HAP-1 (cell line): ENCODE measurements around the gene ADAMTS13.

ENCODE experiments used
- DNase-seq, 2 experiments: peaks; one replicate each; pipeline ENCODE4 v3.0.0-alpha.2; 2016 to 2020; ENCODE audit warnings: low spot score in 2 of 2
- H3K27me3 ChIP-seq: fragments of 250-450 bp; sonication (Bioruptor Pico); 2 replicates; pipeline ENCODE4 v1.5.1; 2020; ENCODE audit warnings: low read depth, mild to moderate bottlenecking, moderate library complexity
- H3K36me3 ChIP-seq: fragments of 250-450 bp; sonication (Bioruptor Pico); replicated peaks from 2 replicates; pipeline ENCODE4 v1.5.1; 2020; ENCODE audit warnings: mild to moderate bottlenecking
- H3K4me1 ChIP-seq: fragments of 250-450 bp; sonication (Bioruptor Pico); 2 replicates; pipeline ENCODE4 v1.5.1; 2020; ENCODE audit warnings: mild to moderate bottlenecking
- H3K4me3 ChIP-seq: fragments of 250-450 bp; sonication (Bioruptor Pico); 2 replicates; pipeline ENCODE4 v1.5.1; 2020; ENCODE audit warnings: mild to moderate bottlenecking, moderate library complexity
- H3K9me3 ChIP-seq: fragments of 250-450 bp; sonication (Bioruptor Pico); 2 replicates; pipeline ENCODE4 v1.5.1; 2020; ENCODE audit warnings: mild to moderate bottlenecking, moderate library complexity
- in situ Hi-C: fragments of 300-500 bp; cut with MboI; formaldehyde crosslinking; loops from 3 replicates; pipeline ENCODE4 v1.14.3; 2020; ENCODE audit warnings: low sequenced_read_pairs, inconsistent platforms, mixed read lengths

The ADAMTS13 gene

GRCh38 chr9:133468777-133469421 is 46.7 kb downstream of the ADAMTS13 start:
- Histone ChIP-seq H3K9me3 (no peaks in the 10 kb centered on the region), H3K27me3 (no peaks in the 10 kb centered on the region), H3K4me1 (no peaks in the 10 kb centered on the region), H3K4me3 (no peak overlapping the region), H3K36me3 (no peaks in the 10 kb centered on the region)
- DNase-seq, result no peak
- in situ Hi-C loops, result no loop called here

- in situ Hi-C loops, result no loop called here
- Histone ChIP-seq H3K4me1 (no peaks in the 10 kb centered on the region), H3K36me3 (no peaks in the 10 kb centered on the region), H3K4me3 (no peak overlapping the region), H3K27me3 (no peaks in the 10 kb centered on the region), H3K9me3 (no peaks in the 10 kb centered on the region)
- DNase-seq, result no peak
These were observed 48.3 kb downstream of the ADAMTS13 start for GRCh38 chr9:133470427-133470924.

GRCh38 chr9:133470988-133471387 is 48.8 kb downstream of the ADAMTS13 start:
- in situ Hi-C loops, result no loop called here
- no peaks in the 10 kb centered on the region for H3K36me3 ChIP-seq

GRCh38 chr9:133471551-133472276 is 49.5 kb downstream of the ADAMTS13 start:
- in situ Hi-C loops, result no loop called here

More at GRCh38 chr9:133470988-133471387, 48.8 kb downstream of the ADAMTS13 start:
- no peaks in the 10 kb centered on the region for H3K27me3 ChIP-seq
- DNase-seq, result no peak
- no peaks in the 10 kb centered on the region for H3K4me1 ChIP-seq
- no peak overlapping the region for H3K4me3 ChIP-seq
- H3K9me3 ChIP-seq, result no peaks in the 10 kb centered on the region

GRCh38 chr9:133472277-133472645 is 50.1 kb downstream of the ADAMTS13 start:
- Histone ChIP-seq H3K4me3 (no peak overlapping the region), H3K9me3 (no peaks in the 10 kb centered on the region), H3K27me3 (no peaks in the 10 kb centered on the region), H3K4me1 (no peaks in the 10 kb centered on the region), H3K36me3 (no peaks in the 10 kb centered on the region)
- in situ Hi-C loops, result no loop called here
- DNase-seq, result no peak

More at GRCh38 chr9:133471551-133472276, 49.5 kb downstream of the ADAMTS13 start:
- no peak for DNase-seq
- no peaks in the 10 kb centered on the region for H3K27me3 ChIP-seq
- H3K9me3 ChIP-seq, result no peaks in the 10 kb centered on the region
- H3K36me3 ChIP-seq, result no peaks in the 10 kb centered on the region
- H3K4me1 ChIP-seq, result no peaks in the 10 kb centered on the region
- H3K4me3 ChIP-seq, result no peak overlapping the region

GRCh38 chr9:133472753-133473378 is 50.7 kb downstream of the ADAMTS13 start:
- no peak for DNase-seq
- Histone ChIP-seq H3K4me3 (no peak overlapping the region), H3K27me3 (no peaks in the 10 kb centered on the region), H3K4me1 (peaks cover under 1% of the 10 kb centered on the region), H3K9me3 (no peaks in the 10 kb centered on the region), H3K36me3 (no peaks in the 10 kb centered on the region)
- in situ Hi-C loops, result no loop called here

GRCh38 chr9:133473743-133474142 is 51.6 kb downstream of the ADAMTS13 start:
- H3K9me3 ChIP-seq, result no peaks in the 10 kb centered on the region
- no peak overlapping the region for H3K4me3 ChIP-seq
- H3K36me3 ChIP-seq, result no peaks in the 10 kb centered on the region
- in situ Hi-C loops, result no loop called here
- H3K27me3 ChIP-seq, result no peaks in the 10 kb centered on the region
- no peak for DNase-seq
- peaks cover 7% of the 10 kb centered on the region for H3K4me1 ChIP-seq

GRCh38 chr9:133474215-133474614 is 52.0 kb downstream of the ADAMTS13 start:
- no peaks in the 10 kb centered on the region for H3K27me3 ChIP-seq
- H3K36me3 ChIP-seq, result no peaks in the 10 kb centered on the region
- no peak overlapping the region for H3K4me3 ChIP-seq
- no peaks in the 10 kb centered on the region for H3K9me3 ChIP-seq
- DNase-seq, result no peak
- in situ Hi-C loops, result no loop called here
- H3K4me1 ChIP-seq, result peaks cover 7% of the 10 kb centered on the region

GRCh38 chr9:133474853-133475252 is 52.7 kb downstream of the ADAMTS13 start:
- peaks cover 13% of the 10 kb centered on the region for H3K4me1 ChIP-seq
- H3K27me3 ChIP-seq, result no peaks in the 10 kb centered on the region
- in situ Hi-C loops, result loop anchor here (25.0 kb wide), 1 partner anchor 438 kb away; the partner anchor contains the start of gene GTF3C5
- no peak for DNase-seq
- H3K9me3 ChIP-seq, result no peaks in the 10 kb centered on the region
- H3K4me3 ChIP-seq, result no peak overlapping the region
- no peaks in the 10 kb centered on the region for H3K36me3 ChIP-seq

- H3K36me3 ChIP-seq, result no peaks in the 10 kb centered on the region
- peaks cover 14% of the 10 kb centered on the region for H3K4me1 ChIP-seq
- no peaks in the 10 kb centered on the region for H3K27me3 ChIP-seq
- no peak overlapping the region for H3K4me3 ChIP-seq
- H3K9me3 ChIP-seq, result no peaks in the 10 kb centered on the region
- in situ Hi-C loops, result loop anchor here (25.0 kb wide), 1 partner anchor 438 kb away; the partner anchor contains the start of gene GTF3C5
- no peak for DNase-seq
These were observed 53.3 kb downstream of the ADAMTS13 start for GRCh38 chr9:133475292-133476012.

GRCh38 chr9:133476036-133476931 is 54.1 kb downstream of the ADAMTS13 start:
- no peaks in the 10 kb centered on the region for H3K36me3 ChIP-seq

GRCh38 chr9:133476941-133477340 is 54.8 kb downstream of the ADAMTS13 start:
- Histone ChIP-seq H3K4me1 (peaks cover 14% of the 10 kb centered on the region), H3K27me3 (no peaks in the 10 kb centered on the region), H3K4me3 (no peak overlapping the region), H3K9me3 (no peaks in the 10 kb centered on the region), H3K36me3 (no peaks in the 10 kb centered on the region)
- in situ Hi-C loops, result loop anchor here (25.0 kb wide), 1 partner anchor 440 kb away; the partner anchor contains the start of gene GTF3C5
- no peak for DNase-seq

More at GRCh38 chr9:133476036-133476931, 54.1 kb downstream of the ADAMTS13 start:
- H3K4me3 ChIP-seq, result no peak overlapping the region
- H3K9me3 ChIP-seq, result no peaks in the 10 kb centered on the region
- in situ Hi-C loops, result loop anchor here (25.0 kb wide), 1 partner anchor 439 kb away; the partner anchor contains the start of gene GTF3C5
- H3K4me1 ChIP-seq, result peaks cover 14% of the 10 kb centered on the region
- no peaks in the 10 kb centered on the region for H3K27me3 ChIP-seq
- no peak for DNase-seq
